NCI-H345 treated with DMSO at 0.1 percent for 48 hours (cell line): Measurements from ENCODE around the gene CFAP299.

ENCODE experiments used
- DNase-seq: peaks from one replicate; lab custom pipeline; 2025; ENCODE audit not compliant: unreplicated experiment; lab: John Stamatoyannopoulos, UW

Gene CFAP299

DNA sequence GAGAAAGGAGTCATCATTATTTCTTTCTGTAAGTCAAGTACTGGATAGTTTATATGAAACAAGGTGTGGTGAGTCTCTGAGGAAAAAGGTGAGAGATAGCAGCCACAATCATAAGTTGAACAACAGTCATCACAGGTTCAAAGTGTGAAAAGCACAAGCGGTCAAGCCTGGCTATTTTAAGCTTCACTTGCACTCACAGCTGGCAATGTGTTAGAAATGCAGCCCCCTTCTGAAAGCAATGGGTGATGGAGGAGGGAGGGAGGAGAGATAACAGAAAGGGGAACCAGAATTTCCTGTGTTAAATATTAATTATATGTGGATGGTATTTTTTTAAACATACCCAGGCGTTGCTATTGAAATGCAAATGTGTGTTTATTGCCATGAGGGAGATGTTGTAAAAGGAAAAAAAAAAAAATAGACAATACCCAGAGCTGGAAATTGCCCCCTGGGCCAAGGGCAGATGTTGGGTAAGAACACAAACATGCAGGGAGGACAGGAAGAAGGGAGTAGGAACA, 668.1 kb downstream of the CFAP299 start:
- DNase-seq: no peak

DNA sequence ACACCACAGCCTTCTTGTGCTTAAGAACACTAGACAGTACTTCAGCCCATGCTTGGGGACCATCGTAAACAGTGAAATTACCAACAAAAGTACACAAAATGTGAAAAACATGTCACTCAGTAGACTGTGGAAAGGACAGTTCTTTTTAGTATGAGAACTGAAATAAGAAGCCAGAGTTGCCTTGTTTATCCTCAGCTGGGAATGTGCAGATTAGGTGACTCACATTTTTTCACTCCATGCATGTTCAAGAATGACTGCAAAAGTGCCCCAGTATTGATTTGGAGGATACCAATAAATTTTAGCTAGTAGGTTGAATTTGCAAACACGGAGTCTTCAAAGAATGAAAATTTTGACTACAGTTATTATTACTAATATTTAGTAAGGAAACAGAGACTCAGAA, 671.9 kb downstream of the CFAP299 start:
- DNase-seq: no peak
